Psoas muscle (tissue), 8 donors: ENCODE data around the gene HIVEP1. TPM values are rescaled to one million over a fixed set of nuclear protein-coding genes. Genes with fewer than 3 reads are reported as not detected.

Experiments
- ATAC-seq, 4 donors: fragments of 200-7000 bp; cut with Tn5 transposase; one replicate each; pipeline ENCODE4 v1.9.1; 2020; ENCODE audit warnings: moderate library complexity in 3 of 4, mild to moderate bottlenecking in 2 of 4
- DNase-seq, 2 donors: peaks; one replicate each; pipeline ENCODE4 v3.0.0-alpha.2; 2020
- H3K27ac ChIP-seq: fragments of 200-600 bp; one replicate; pipeline ENCODE4 v1.8.0; 2022
- H3K27me3 ChIP-seq, 3 donors: fragments of 200-600 bp in 1 of 3; one replicate each; pipeline versions ENCODE4 v1.6.1 to v1.8.0; 2013 to 2022; ENCODE audit warnings: low read length in 2 of 3, mild to moderate bottlenecking in 2 of 3, moderate library complexity in 1 of 3; ENCODE audit not compliant: insufficient read depth in 3 of 3
- H3K36me3 ChIP-seq, 2 donors: fragments of 200-600 bp in 1 of 2; one replicate each; pipeline versions ENCODE4 v1.6.1 to v1.8.0; 2013 to 2022; ENCODE audit warnings: low read depth in 1 of 2, mild to moderate bottlenecking in 1 of 2, moderate library complexity in 1 of 2; ENCODE audit not compliant: insufficient read depth in 1 of 2
- H3K4me1 ChIP-seq: fragments of 200-600 bp; one replicate; pipeline ENCODE4 v1.8.0; 2022
- H3K4me3 ChIP-seq: fragments of 200-600 bp; one replicate; pipeline ENCODE4 v1.8.0; 2022; ENCODE audit warnings: mild to moderate bottlenecking
- H3K9me3 ChIP-seq: fragments of 200-600 bp; one replicate; pipeline ENCODE4 v1.8.0; 2022
- WGBS, 3 donors: extraction: QIAGEN DNeasy Blood & Tissue Kit; methylation state at CpG; one replicate each; pipeline versions ENCODE4 v1.1.6 to v1.1.7; 2013; 5-methylcytosine and 5-hydroxymethylcytosine counted together
- intact Hi-C, 2 donors: fragments of 100-400 bp; cut with DNase I; formaldehyde crosslinking; loops; one replicate each; pipeline versions ENCODE4 v1.11.0 to v1.14.2; 2022
- polyA plus RNA-seq, 3 donors: library from polyadenylated mRNA; stranded (reverse); fragments of 200-250 nt; gene quantifications; one replicate each; pipeline ENCODE4 v1.2.3, GENCODE V29; 2013
- total RNA-seq, 4 donors: library from RNA; stranded (reverse); fragmentation: NEBNext Ultra II Directional in 2 of 4; extraction: Animal tissue kit (Norgen Biotek cat#: 25700) in 2 of 4; gene quantifications; one replicate each; pipeline versions ENCODE4 v1.2.1 to v1.2.4, GENCODE V29; 2021 to 2023
- TF ChIP-seq, protein P1 (sequence below): fragments of 200-600 bp; IDR thresholded peaks from one replicate; pipeline ENCODE4 v1.8.0; 2022; ENCODE audit warnings: antibody characterized with exemption
- donor health status: healthy with polysubstance abuse.
- donor health status: DM: no; HTN: no; CAD: no; lungs with moderate emphysema.
- donor health status: Bipolar disorder and iron deficiency.
- donor health status: healthy.
- donor health status: DM: yes; HTN: yes; CAD: no.
- donor health status: DM: no; HTN: no; CAD: no.
- donor health status: DM: no; HTN: no; CAD: no.
- donor health status: DM: yes; HTN: yes; CAD: no.

HIVEP1 gene
- total and polyA plus RNA-seq, 7 donors: 4.0 to 13.1 (median 6.7) TPM

DNA sequence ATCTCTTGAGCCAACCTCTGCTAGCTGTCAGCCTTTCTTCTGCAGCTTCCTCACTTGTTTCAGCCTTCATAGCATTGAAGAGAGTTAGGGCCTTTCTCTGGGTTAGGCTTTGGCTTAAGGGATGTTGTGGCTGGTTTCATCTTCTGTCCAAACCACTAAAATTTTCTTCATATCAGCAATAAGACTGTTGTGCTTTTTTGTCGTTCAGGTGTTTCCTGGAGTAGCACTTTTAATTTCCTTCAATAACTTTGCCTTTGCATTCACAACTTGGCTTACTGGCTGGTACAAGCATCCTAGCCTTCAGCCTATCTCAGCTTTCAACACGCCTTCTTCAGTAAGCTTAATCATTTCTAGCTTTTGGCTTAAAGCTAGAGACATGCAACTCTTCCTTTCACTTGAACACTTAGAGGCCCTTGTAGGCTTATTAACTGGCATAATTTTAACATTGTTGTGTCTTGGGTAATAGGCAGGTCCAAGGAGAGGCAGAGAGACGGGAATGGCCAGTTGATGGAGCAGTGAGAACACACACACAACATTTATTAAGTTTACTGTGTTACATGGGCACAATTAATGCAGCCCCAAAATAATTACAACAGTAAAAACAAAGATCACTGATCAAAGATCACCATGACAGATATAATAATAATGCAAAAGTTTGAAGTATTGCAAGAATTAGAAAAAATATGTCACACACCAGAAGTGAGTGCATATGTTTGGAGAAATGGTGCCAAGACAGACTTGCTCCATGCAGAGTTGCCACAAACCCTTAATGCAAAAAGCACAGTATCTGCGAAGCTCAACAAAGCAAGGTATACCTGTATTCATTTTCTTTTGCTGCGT, 98.6 kb downstream of the HIVEP1 start:
- intact Hi-C loops: no loop called here
- H3K4me3 ChIP-seq: no peak overlapping the region
- no peak overlapping the region for H3K27ac ChIP-seq
- DNase-seq: no peak
- no peaks in the 10 kb centered on the region for H3K4me1 ChIP-seq
- ATAC-seq: no peak
- H3K36me3 ChIP-seq: peaks cover 0 to 12% of the 10 kb centered on the region in 2 donors
- TF ChIP-seq, protein P1, sequence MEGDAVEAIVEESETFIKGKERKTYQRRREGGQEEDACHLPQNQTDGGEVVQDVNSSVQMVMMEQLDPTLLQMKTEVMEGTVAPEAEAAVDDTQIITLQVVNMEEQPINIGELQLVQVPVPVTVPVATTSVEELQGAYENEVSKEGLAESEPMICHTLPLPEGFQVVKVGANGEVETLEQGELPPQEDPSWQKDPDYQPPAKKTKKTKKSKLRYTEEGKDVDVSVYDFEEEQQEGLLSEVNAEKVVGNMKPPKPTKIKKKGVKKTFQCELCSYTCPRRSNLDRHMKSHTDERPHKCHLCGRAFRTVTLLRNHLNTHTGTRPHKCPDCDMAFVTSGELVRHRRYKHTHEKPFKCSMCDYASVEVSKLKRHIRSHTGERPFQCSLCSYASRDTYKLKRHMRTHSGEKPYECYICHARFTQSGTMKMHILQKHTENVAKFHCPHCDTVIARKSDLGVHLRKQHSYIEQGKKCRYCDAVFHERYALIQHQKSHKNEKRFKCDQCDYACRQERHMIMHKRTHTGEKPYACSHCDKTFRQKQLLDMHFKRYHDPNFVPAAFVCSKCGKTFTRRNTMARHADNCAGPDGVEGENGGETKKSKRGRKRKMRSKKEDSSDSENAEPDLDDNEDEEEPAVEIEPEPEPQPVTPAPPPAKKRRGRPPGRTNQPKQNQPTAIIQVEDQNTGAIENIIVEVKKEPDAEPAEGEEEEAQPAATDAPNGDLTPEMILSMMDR: no peak
- no peaks in the 10 kb centered on the region for H3K9me3 ChIP-seq
- no peaks in the 10 kb centered on the region for H3K27me3 ChIP-seq
- WGBS, 3 donors: 91 to 92% (median 91%) methylated on average over 5 of the region's 5 CpGs

DNA sequence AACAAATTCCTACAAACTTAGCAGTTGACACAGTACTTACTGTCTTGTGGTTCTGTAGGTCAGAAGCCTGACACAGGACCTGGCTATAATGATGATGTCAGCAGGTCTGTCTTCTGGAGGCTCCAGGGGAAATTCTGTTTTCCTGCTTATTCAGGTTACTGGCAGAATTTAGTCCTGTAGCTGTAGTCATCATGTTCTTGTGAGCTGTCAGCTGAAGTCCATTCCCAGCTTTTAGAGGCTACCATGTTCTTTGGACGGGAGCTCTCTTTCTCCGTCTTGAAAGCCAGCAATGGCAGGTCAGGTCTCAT, 99.2 kb downstream of the HIVEP1 start:
- no peak overlapping the region for H3K4me3 ChIP-seq
- H3K27ac ChIP-seq: no peak overlapping the region
- no peaks in the 10 kb centered on the region for H3K9me3 ChIP-seq
- no peaks in the 10 kb centered on the region for H3K4me1 ChIP-seq
- 95 to 100% (median 95%) methylated on average over 2 of the region's 2 CpGs for WGBS, 3 donors
- H3K27me3 ChIP-seq: no peaks in the 10 kb centered on the region
- ATAC-seq (no peak), DNase-seq (no peak)
- TF ChIP-seq, protein P1: no peak
- intact Hi-C loops: no loop called here
- H3K36me3 ChIP-seq: peaks cover 0 to 12% of the 10 kb centered on the region in 2 donors

DNA sequence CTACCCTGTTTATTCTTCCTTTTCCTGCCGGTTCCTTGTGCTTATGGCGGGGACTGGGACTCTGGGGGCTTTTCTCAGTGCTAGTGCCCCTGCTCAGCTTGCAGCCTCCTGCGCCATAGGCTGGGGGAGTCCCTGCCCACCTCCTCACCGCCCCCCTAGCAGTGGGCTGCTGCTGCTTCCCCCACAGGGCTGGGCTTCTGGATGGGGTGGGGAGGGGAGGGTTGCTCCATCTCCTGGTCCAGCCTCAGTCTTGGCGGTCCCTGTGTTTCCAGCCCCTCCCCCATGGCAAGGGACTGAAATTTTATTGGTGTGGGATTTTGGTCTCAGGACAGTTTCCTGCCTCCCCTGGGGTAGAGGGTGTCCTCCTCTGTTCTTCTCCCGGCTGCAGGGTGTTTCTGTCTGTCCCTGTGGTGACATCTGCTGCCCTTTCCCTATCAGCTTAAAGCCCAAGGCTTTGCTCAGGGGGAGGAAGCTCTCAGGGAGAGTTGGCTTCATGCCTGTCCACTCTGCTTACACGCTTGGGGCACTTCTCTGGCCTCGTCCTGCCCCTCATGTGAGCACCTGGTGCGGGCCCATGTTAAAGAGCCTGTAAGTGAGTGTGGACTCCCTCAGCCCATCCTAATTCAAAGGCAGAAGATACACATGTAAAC, 100.6 kb downstream of the HIVEP1 start:
- H3K36me3 ChIP-seq: peaks cover 0 to 12% of the 10 kb centered on the region in 2 donors
- TF ChIP-seq, protein P1: no peak
- H3K27me3 ChIP-seq: no peaks in the 10 kb centered on the region
- 90 to 92% (median 90%) methylated on average over 9 of the region's 9 CpGs for WGBS, 3 donors
- no peak overlapping the region for H3K27ac ChIP-seq
- H3K4me1 ChIP-seq: no peaks in the 10 kb centered on the region
- no peak for DNase-seq
- no peak overlapping the region for H3K4me3 ChIP-seq
- peaks cover 9% of the 10 kb centered on the region for H3K9me3 ChIP-seq
- intact Hi-C loops: no loop called here
- no peak for ATAC-seq

DNA sequence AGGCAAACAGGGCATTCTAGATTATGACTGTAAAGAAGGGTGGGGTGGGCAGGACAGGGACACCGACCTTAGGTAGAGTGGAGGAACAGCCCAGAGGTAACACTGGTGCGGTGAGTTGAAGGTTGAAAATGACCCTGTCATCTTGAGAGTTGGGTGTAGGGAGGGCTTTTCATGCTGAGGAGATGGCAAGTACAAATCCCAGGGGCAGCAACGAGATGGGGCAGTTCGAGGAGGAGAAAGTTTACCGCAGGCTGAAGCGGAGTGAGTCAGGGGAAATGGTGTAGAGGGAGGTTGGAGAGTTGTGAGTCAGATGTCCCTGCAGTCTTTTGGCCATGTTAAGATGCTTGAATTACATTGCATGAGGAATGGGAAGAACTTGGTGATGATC, 101.1 kb downstream of the HIVEP1 start:
- ATAC-seq: no peak

More for the DNA sequence above, 101.1 kb downstream of the HIVEP1 start:
- Histone ChIP-seq H3K4me3 (no peak overlapping the region), H3K27me3 (no peaks in the 10 kb centered on the region), H3K27ac (no peak overlapping the region), H3K9me3 (peaks cover 9% of the 10 kb centered on the region), H3K36me3 (peaks cover 0 to 12% of the 10 kb centered on the region in 2 donors), H3K4me1 (no peaks in the 10 kb centered on the region)
- WGBS, 3 donors: 94 to 96% (median 95%) methylated on average over 6 of the region's 6 CpGs
- no peak for DNase-seq
- TF ChIP-seq, protein P1: no peak
- intact Hi-C loops: no loop called here
